K562 (cell line): ENCODE data around the gene GALE. TPM values are rescaled to one million over a fixed set of nuclear protein-coding genes. Genes with fewer than 3 reads are reported as not detected.

Experiments used
- ATAC-seq: fragments of 200-7000 bp; cut with Tn5 transposase; 3 replicates; pipeline ENCODE4 v1.9.1; 2020; ENCODE audit warnings: moderate library complexity
- BruUV-seq: library from RNA; stranded (reverse); fragments of 400-500 nt; replicated peaks from 2 replicates; lab custom pipeline; 2021; lab: Mats Ljungman, UMichigan
- CTCF ChIA-PET: fragments of 300-600 bp; formaldehyde crosslinking; extraction: SDS; loops from one replicate; lab custom pipeline; 2021; ENCODE audit warnings: low intra/inter-chr PET ratio; lab: Yijun Ruan, JAX
- POLR2A ChIA-PET: fragments of 300-600, 350-650 bp; sonication (Branson Sonifier 250); formaldehyde crosslinking; extraction: SDS; loops from one replicate; lab custom pipeline; 2021; ENCODE audit warnings: antibody characterized with exemption, inconsistent platforms; lab: Yijun Ruan, JAX
- DNase-seq, 4 experiments: peaks; one replicate each; pipeline versions ENCODE4 v3.0.0 to v3.0.0-alpha.2; 2011 to 2018; ENCODE audit warnings: low spot score in 3 of 4, mixed read lengths in 3 of 4; ENCODE audit errors: extremely low read depth in 1 of 4
- FAIRE-seq: peaks from 2 replicates; lab custom pipeline; 2011; peaks lifted over from hg19 to GRCh38; lab: Jason Lieb, UNC
- H2AFZ ChIP-seq: 2 replicates; pipeline ENCODE4 v1.6.0; 2011; ENCODE audit warnings: low read depth, low read length, control low read depth, inconsistent platforms
- H3K27ac ChIP-seq: fragments of 200-600 bp; 3 replicates; pipeline ENCODE4 v1.8.0; 2011; ENCODE audit warnings: low read depth, mild to moderate bottlenecking, control low read depth, inconsistent platforms, low read length, moderate library complexity, mixed read lengths; ENCODE audit errors: extremely low read depth
- H3K27me3 ChIP-seq, 2 experiments: fragments of 300-600 bp in 1 of 2; 2 replicates in 1 of 2; 3 replicates in 1 of 2; pipeline versions ENCODE4 v1.6.0 to v1.8.0; 2011; ENCODE audit warnings: inconsistent platforms in 2 of 2, low read length in 2 of 2, mild to moderate bottlenecking in 1 of 2, mixed read lengths in 1 of 2, moderate library complexity in 1 of 2; ENCODE audit not compliant: control insufficient read depth in 2 of 2, insufficient read depth in 2 of 2
- H3K36me3 ChIP-seq: fragments of 300-600 bp; 3 replicates; pipeline ENCODE4 v1.8.0; 2011; ENCODE audit warnings: mild to moderate bottlenecking, low read length, inconsistent platforms; ENCODE audit not compliant: control insufficient read depth, insufficient read depth
- H3K4me1 ChIP-seq, 2 experiments: fragments of 200-600 bp in 1 of 2; replicated peaks in 1 of 2; 2 replicates in 1 of 2; 3 replicates in 1 of 2; pipeline versions ENCODE4 v1.5.1 to v1.8.0; 2011; ENCODE audit warnings: inconsistent platforms in 2 of 2, low read length in 2 of 2, mild to moderate bottlenecking in 1 of 2, mixed read lengths in 1 of 2, moderate library complexity in 1 of 2; ENCODE audit not compliant: control insufficient read depth in 2 of 2, insufficient read depth in 2 of 2
- H3K4me2 ChIP-seq: 2 replicates; pipeline ENCODE4 v1.6.1; 2011; ENCODE audit warnings: low read length, control low read depth, inconsistent platforms, mixed read lengths; ENCODE audit not compliant: insufficient read depth
- H3K4me3 ChIP-seq: fragments of 200-600 bp; sonication (generic), shearing (Covaris generic); 2 replicates; pipeline ENCODE4 v1.5.1; 2016; ENCODE audit warnings: control low read depth, inconsistent platforms
- H3K79me2 ChIP-seq: fragments of 200-600 bp; 3 replicates; pipeline ENCODE4 v1.8.0; 2011; ENCODE audit warnings: low read length, inconsistent platforms; ENCODE audit not compliant: control insufficient read depth, insufficient read depth
- H3K9ac ChIP-seq, 2 experiments: 2 replicates each; pipeline versions ENCODE4 v1.6.0 to v1.6.1; 2011; ENCODE audit warnings: low read depth in 2 of 2, low read length in 2 of 2, control low read depth in 1 of 2, inconsistent platforms in 1 of 2, mild to moderate bottlenecking in 1 of 2, mixed read lengths in 1 of 2; ENCODE audit not compliant: insufficient read depth in 1 of 2
- H3K9me1 ChIP-seq: one replicate; pipeline ENCODE4 v1.6.0; 2011; ENCODE audit warnings: inconsistent platforms, mild to moderate bottlenecking, low read length, moderate library complexity; ENCODE audit not compliant: control insufficient read depth, insufficient read depth
- H3K9me3 ChIP-seq: replicated peaks from 2 replicates; pipeline ENCODE4 v1.5.1; 2011; ENCODE audit warnings: low read depth, low read length, inconsistent platforms; ENCODE audit not compliant: control insufficient read depth, insufficient read depth
- H4K20me1 ChIP-seq: replicated peaks from 2 replicates; pipeline ENCODE4 v1.6.1; 2011; ENCODE audit warnings: low read length, inconsistent platforms, mixed read lengths; ENCODE audit not compliant: control insufficient read depth, insufficient read depth
- DNMT1 ChIP-seq: fragments of 450-650 bp; IDR thresholded peaks from 2 replicates; pipeline ENCODE4 v1.6.1; 2016; ENCODE audit warnings: antibody characterized with exemption, mild to moderate bottlenecking
- NFE2 ChIP-seq: IDR thresholded peaks from 2 replicates; pipeline ENCODE4 v1.6.1; 2014; ENCODE audit warnings: antibody characterized with exemption, low read depth
- POLR2AphosphoS5 ChIP-seq: IDR thresholded peaks from 2 replicates; pipeline ENCODE4 v1.6.1; 2011; ENCODE audit warnings: mild to moderate bottlenecking, low read depth, low read length, moderate library complexity; ENCODE audit not compliant: control insufficient read depth, insufficient read depth
- WGBS: fragments of 100-300 bp; shearing (Covaris generic); methylation state at CpG from one replicate; pipeline ENCODE4 v1.1.6; 2016; ENCODE audit warnings: low coverage, mixed read lengths; ENCODE audit not compliant: insufficient coverage; ENCODE audit errors: missing lambda C conversion rate; 5-methylcytosine and 5-hydroxymethylcytosine counted together
- in situ Hi-C: fragments of 300-500 bp; cut with MboI; formaldehyde crosslinking; loops from 4 replicates; pipeline ENCODE4 v1.15.0; 2018; ENCODE audit warnings: inconsistent platforms, mixed read lengths
- intact Hi-C: fragments of 100-400 bp; cut with micrococcal nuclease; formaldehyde crosslinking; loops from 2 replicates; pipeline ENCODE4 v1.14.2; 2022
- polyA plus RNA-seq, 8 experiments: library from polyadenylated mRNA; depleted of rRNA in 4 of 8; stranded (reverse) in 5 of 8; unstranded in 3 of 8; fragments of >200 nt; fragmentation: Nextera tagmentation in 2 of 8; fragmentation: Illumina TruSeq in 1 of 8; extraction: Ambion mirVana in 2 of 8; extraction: Trizol in 1 of 8; gene quantifications; 2 replicates each; pipeline versions ENCODE4 v1.2.1 to v1.2.3, GENCODE V29; 2011 to 2014; ENCODE audit warnings: inconsistent platforms in 1 of 8, missing spikeins in 1 of 8
- total RNA-seq, 7 experiments: library from RNA; depleted of rRNA in 6 of 7; stranded (reverse); fragments of >200 nt in 6 of 7; fragmentation: Illumina TruSeq in 2 of 7; extraction: Trizol in 2 of 7; gene quantifications; 2 replicates each; pipeline versions ENCODE4 v1.2.1 to v1.2.3, GENCODE V29; 2011 to 2021; ENCODE audit warnings: low replicate concordance in 1 of 7
- TF ChIP-seq, protein P1 (sequence below): sonication (generic); formaldehyde crosslinking; IDR thresholded peaks from 2 replicates; pipeline ENCODE4 v1.8.0; 2022; ENCODE audit warnings: missing genetic modification reagents, mild to moderate bottlenecking, borderline replicate concordance
- TF ChIP-seq, protein P2 (sequence below): sonication (generic); formaldehyde crosslinking; IDR thresholded peaks from 2 replicates; pipeline ENCODE4 v1.8.0; 2022; ENCODE audit warnings: missing genetic modification reagents, mild to moderate bottlenecking, moderate library complexity, borderline replicate concordance
- TF ChIP-seq, protein P3 (sequence below): fragments of 150-350 bp; IDR thresholded peaks from 2 replicates; pipeline ENCODE4 v1.6.1; 2014; ENCODE audit warnings: low read depth, mild to moderate bottlenecking, low read length, borderline replicate concordance

Gene GALE
- total and polyA plus RNA-seq, 9 of the 15 experiments (the other 6 are each of a cell fraction or from before 2014, with no cell fraction given) = 8.4 to 139 (median 88.3) TPM

DNA sequence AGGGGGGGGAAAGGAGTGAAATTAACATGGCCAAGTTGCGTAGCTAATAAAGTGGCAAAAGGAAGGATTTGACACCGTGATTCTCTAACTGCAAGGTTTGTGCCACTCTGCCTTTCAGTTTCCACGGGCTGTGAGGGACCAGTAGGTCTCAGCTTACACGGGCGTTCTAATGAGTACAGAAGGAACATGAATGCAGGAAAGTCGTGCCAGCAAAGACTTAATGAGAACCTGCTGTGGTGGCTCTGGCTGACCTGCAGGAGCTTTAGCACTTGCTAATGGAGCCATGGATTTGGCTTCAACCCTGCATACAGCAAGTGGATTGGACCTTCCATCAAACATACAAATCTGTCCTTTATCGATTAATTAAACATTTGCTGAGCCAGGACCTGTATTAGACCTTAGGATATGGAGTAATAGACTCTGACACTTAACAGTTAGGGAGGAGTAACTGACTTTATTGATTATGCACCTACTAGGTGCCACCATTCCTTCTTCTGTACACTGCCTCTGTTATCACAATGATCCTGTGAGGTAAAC lies 37.4 kb downstream of the GALE start:
- CTCF ChIA-PET = no interaction called here
- Histone ChIP-seq H3K4me1 (no peaks in the 10 kb centered on the region), H3K9me3 (no peaks in the 10 kb centered on the region), H3K27me3 (no peaks in the 10 kb centered on the region; a peak in 1 of 5 replicates), H4K20me1 (0 out of 2 replicates have a peak, but pooled peaks cover 6% of the 10 kb centered on the region), H3K9ac (no peak overlapping the region), H3K4me3 (no peak overlapping the region), H3K36me3 (peaks cover 77% of the 10 kb centered on the region), H2AFZ (no peak overlapping the region), H3K9me1 (no peaks in the 10 kb centered on the region), H3K27ac (no peak overlapping the region), H3K4me2 (no peak overlapping the region), H3K79me2 (no peaks in the 10 kb centered on the region)
- ATAC-seq (no peak), FAIRE-seq (no peak), DNase-seq (no peak)
- no TSS peak for BruUV-seq
- 0 out of 2 replicates have a peak, but pooled peaks have one; percentile 17 for TF ChIP-seq POLR2AphosphoS5
- no peak for TF ChIP-seq NFE2
- intact Hi-C loops (no loop called here), in situ Hi-C loops (no loop called here)
- POLR2A ChIA-PET = interaction anchor here (0.7 to 1.7 kb wide), 6 partner anchors 9 to 146 kb away, joined by 3 to 9 read pairs (median 4); partner anchors contain the start of gene PITHD1
- 90% methylated on average over 7 of the region's 7 CpGs for WGBS

DNA sequence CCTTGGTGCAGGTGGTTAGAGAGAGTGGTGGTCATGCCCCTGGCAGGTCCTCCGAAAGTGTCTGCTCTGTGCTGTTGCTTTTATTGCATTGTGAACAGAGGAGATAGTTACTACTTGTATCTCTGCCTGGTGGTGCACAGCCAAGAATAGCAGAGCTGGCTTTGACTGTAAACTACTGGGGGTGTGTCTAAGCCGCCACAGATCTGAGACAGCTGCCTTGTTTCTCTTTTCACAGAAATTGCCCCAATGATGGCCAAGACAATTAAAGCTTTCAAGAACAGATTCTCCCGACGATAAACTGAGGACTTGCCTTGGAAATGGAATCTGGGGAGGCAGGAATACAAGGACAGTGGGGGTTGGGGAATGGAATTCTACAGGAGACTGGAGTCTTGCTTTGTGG lies 41.3 kb downstream of the GALE start:
- Histone ChIP-seq H3K79me2 (no peaks in the 10 kb centered on the region), H3K4me2 (no peak overlapping the region), H3K4me1 (no peaks in the 10 kb centered on the region), H3K27me3 (no peaks in the 10 kb centered on the region; a peak in 1 of 5 replicates), H2AFZ (no peak overlapping the region), H3K9me1 (no peaks in the 10 kb centered on the region), H3K9me3 (no peaks in the 10 kb centered on the region), H3K36me3 (peaks cover 91% of the 10 kb centered on the region), H3K9ac (no peak overlapping the region), H3K27ac (no peak overlapping the region), H4K20me1 (0 out of 2 replicates have a peak, but pooled peaks cover 9% of the 10 kb centered on the region), H3K4me3 (no peak overlapping the region)
- ATAC-seq (no peak), FAIRE-seq (no peak), DNase-seq (no peak)
- ChIA-PET POLR2A (interaction anchor here (0.6 to 1.1 kb wide), 2 partner anchors 15 to 206 kb away, joined by 3 read pairs; no protein-coding TSS in a partner anchor), CTCF (interaction anchor here (0.6 kb wide), 1 partner anchor 279 kb away, joined by 3 read pairs; no protein-coding TSS in a partner anchor)
- intact Hi-C loops = no loop called here
- in situ Hi-C loops = no loop called here
- 81% methylated on average over 4 of the region's 4 CpGs for WGBS
- BruUV-seq = no TSS peak
- no peak for TF ChIP-seq DNMT1
- TF ChIP-seq, protein P1, sequence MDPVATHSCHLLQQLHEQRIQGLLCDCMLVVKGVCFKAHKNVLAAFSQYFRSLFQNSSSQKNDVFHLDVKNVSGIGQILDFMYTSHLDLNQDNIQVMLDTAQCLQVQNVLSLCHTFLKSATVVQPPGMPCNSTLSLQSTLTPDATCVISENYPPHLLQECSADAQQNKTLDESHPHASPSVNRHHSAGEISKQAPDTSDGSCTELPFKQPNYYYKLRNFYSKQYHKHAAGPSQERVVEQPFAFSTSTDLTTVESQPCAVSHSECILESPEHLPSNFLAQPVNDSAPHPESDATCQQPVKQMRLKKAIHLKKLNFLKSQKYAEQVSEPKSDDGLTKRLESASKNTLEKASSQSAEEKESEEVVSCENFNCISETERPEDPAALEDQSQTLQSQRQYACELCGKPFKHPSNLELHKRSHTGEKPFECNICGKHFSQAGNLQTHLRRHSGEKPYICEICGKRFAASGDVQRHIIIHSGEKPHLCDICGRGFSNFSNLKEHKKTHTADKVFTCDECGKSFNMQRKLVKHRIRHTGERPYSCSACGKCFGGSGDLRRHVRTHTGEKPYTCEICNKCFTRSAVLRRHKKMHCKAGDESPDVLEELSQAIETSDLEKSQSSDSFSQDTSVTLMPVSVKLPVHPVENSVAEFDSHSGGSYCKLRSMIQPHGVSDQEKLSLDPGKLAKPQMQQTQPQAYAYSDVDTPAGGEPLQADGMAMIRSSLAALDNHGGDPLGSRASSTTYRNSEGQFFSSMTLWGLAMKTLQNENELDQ (CRISPR knock-in tag) = no peak
- TF ChIP-seq, protein P2, sequence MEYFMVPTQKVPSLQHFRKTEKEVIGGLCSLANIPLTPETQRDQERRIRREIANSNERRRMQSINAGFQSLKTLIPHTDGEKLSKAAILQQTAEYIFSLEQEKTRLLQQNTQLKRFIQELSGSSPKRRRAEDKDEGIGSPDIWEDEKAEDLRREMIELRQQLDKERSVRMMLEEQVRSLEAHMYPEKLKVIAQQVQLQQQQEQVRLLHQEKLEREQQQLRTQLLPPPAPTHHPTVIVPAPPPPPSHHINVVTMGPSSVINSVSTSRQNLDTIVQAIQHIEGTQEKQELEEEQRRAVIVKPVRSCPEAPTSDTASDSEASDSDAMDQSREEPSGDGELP = no peak
- TF ChIP-seq, protein P3, sequence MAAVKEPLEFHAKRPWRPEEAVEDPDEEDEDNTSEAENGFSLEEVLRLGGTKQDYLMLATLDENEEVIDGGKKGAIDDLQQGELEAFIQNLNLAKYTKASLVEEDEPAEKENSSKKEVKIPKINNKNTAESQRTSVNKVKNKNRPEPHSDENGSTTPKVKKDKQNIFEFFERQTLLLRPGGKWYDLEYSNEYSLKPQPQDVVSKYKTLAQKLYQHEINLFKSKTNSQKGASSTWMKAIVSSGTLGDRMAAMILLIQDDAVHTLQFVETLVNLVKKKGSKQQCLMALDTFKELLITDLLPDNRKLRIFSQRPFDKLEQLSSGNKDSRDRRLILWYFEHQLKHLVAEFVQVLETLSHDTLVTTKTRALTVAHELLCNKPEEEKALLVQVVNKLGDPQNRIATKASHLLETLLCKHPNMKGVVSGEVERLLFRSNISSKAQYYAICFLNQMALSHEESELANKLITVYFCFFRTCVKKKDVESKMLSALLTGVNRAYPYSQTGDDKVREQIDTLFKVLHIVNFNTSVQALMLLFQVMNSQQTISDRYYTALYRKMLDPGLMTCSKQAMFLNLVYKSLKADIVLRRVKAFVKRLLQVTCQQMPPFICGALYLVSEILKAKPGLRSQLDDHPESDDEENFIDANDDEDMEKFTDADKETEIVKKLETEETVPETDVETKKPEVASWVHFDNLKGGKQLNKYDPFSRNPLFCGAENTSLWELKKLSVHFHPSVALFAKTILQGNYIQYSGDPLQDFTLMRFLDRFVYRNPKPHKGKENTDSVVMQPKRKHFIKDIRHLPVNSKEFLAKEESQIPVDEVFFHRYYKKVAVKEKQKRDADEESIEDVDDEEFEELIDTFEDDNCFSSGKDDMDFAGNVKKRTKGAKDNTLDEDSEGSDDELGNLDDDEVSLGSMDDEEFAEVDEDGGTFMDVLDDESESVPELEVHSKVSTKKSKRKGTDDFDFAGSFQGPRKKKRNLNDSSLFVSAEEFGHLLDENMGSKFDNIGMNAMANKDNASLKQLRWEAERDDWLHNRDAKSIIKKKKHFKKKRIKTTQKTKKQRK = no peak
